ENCODE measurements around the gene GPER1.
"Not testable (repeated sequence)": the region's sequence is repeated elsewhere in the genome, so short reads cannot be mapped to it uniquely, and the experiment has no call there.

Gene GPER1

GRCh38 chr7:1123715-1124114 is 35.8 kb downstream of the GPER1 start:
- no peak for DNase-seq

GRCh38 chr7:1124164-1124563 is 36.3 kb downstream of the GPER1 start:
- DNase-seq, result no peak

GRCh38 chr7:1124816-1125602 is 37.1 kb downstream of the GPER1 start:
- DNase-seq, result no peak

GRCh38 chr7:1125603-1125969 is 37.7 kb downstream of the GPER1 start:
- no peak for DNase-seq

GRCh38 chr7:1127001-1127400 is 39.1 kb downstream of the GPER1 start:
- DNase-seq, result no peak

GRCh38 chr7:1129431-1129830 is 41.5 kb downstream of the GPER1 start:
- DNase-seq, result no peak

- no peak for DNase-seq
Observed at GRCh38 chr7:1130021-1130990, 42.4 kb downstream of the GPER1 start.

GRCh38 chr7:1131471-1132265 is 43.8 kb downstream of the GPER1 start:
- no peak for DNase-seq

GRCh38 chr7:1134951-1135350 is 47.0 kb downstream of the GPER1 start:
- DNase-seq, result no peak

- no peak for DNase-seq
Observed at GRCh38 chr7:1136841-1137516, 49.1 kb downstream of the GPER1 start.

- no peak for DNase-seq
Observed at GRCh38 chr7:1137517-1138167, 49.7 kb downstream of the GPER1 start.

- DNase-seq, result no peak
Observed at GRCh38 chr7:1140476-1141104, 52.7 kb downstream of the GPER1 start.

- DNase-seq, result no peak
Observed at GRCh38 chr7:1141651-1142050, 53.7 kb downstream of the GPER1 start.

GRCh38 chr7:1142051-1142635 is 54.2 kb downstream of the GPER1 start:
- DNase-seq, result no peak

GRCh38 chr7:1143031-1143430 is 55.1 kb downstream of the GPER1 start:
- DNase-seq, result not testable (repeated sequence)

All from activated CD4-positive, CD25-positive, alpha-beta regulatory T cell treated with anti-CD3 and anti-CD28 coated beads, Interleukin-2, amount 50 U/mL, for 72 hours (primary cell).